ENCODE results near the gene RGL4.
A peak's percentile ranks its signal among the peaks of the same experiment; 100 is the strongest.
"Not testable (repeated sequence)": the region's sequence is repeated elsewhere in the genome, so short reads cannot be mapped to it uniquely, and the experiment has no call there.

Gene RGL4

GRCh38 chr22:23676841-23677700 is 13.7 kb upstream of the RGL4 start:
- H3K4me3 ChIP-seq, H3K27ac ChIP-seq: not testable (repeated sequence)

GRCh38 chr22:23677701-23677995 is 13.2 kb upstream of the RGL4 start:
- Histone ChIP-seq H3K27ac (no peak overlapping the region), H3K4me3 (no peak overlapping the region)

GRCh38 chr22:23678133-23678532 is 12.7 kb upstream of the RGL4 start:
- Histone ChIP-seq H3K4me3 (no peak overlapping the region), H3K27ac (no peak overlapping the region)

- no peak overlapping the region for H3K4me3 ChIP-seq
- no peak overlapping the region for H3K27ac ChIP-seq
Measured at GRCh38 chr22:23681026-23681809, 9.6 kb upstream of the RGL4 start.

GRCh38 chr22:23682077-23682476 is 8.7 kb upstream of the RGL4 start:
- Histone ChIP-seq H3K27ac (no peak overlapping the region), H3K4me3 (no peak overlapping the region)

GRCh38 chr22:23682827-23683355 is 7.9 kb upstream of the RGL4 start:
- H3K27ac ChIP-seq, result no peak overlapping the region
- no peak overlapping the region for H3K4me3 ChIP-seq

- H3K4me3 ChIP-seq, result no peak overlapping the region
Measured at GRCh38 chr22:23683545-23683944, 7.3 kb upstream of the RGL4 start.

GRCh38 chr22:23684026-23684425 is 6.8 kb upstream of the RGL4 start:
- Histone ChIP-seq H3K27ac (no peak overlapping the region), H3K4me3 (no peak overlapping the region)

More at GRCh38 chr22:23683545-23683944, 7.3 kb upstream of the RGL4 start:
- H3K27ac ChIP-seq, result no peak overlapping the region

- Histone ChIP-seq H3K4me3 (no peak overlapping the region), H3K27ac (no peak overlapping the region)
Measured at GRCh38 chr22:23684561-23685031, 6.2 kb upstream of the RGL4 start.

GRCh38 chr22:23685205-23685784 is 5.5 kb upstream of the RGL4 start:
- Histone ChIP-seq H3K27ac (no peak overlapping the region), H3K4me3 (no peak overlapping the region)

- Histone ChIP-seq H3K4me3 (no peak overlapping the region), H3K27ac (no peak overlapping the region)
Measured at GRCh38 chr22:23686416-23687024, 4.3 kb upstream of the RGL4 start.

GRCh38 chr22:23688121-23688520 is 2.7 kb upstream of the RGL4 start:
- no peak overlapping the region for H3K27ac ChIP-seq

GRCh38 chr22:23688571-23688970 is 2.2 kb upstream of the RGL4 start:
- Histone ChIP-seq H3K4me3 (no peak overlapping the region), H3K27ac (no peak overlapping the region)

More at GRCh38 chr22:23688121-23688520, 2.7 kb upstream of the RGL4 start:
- no peak overlapping the region for H3K4me3 ChIP-seq

GRCh38 chr22:23689414-23689813 is 1.4 kb upstream of the RGL4 start:
- H3K4me3 ChIP-seq, result no peak overlapping the region
- no peak overlapping the region for H3K27ac ChIP-seq

GRCh38 chr22:23691748-23692423 is 1.1 kb downstream of the RGL4 start:
- no peak overlapping the region for H3K4me3 ChIP-seq
- H3K27ac ChIP-seq, result no peak overlapping the region

GRCh38 chr22:23692598-23693291 is 1.9 kb downstream of the RGL4 start:
- no peak overlapping the region for H3K27ac ChIP-seq
- no peak overlapping the region for H3K4me3 ChIP-seq

- H3K27ac ChIP-seq, result peak overlapping the region in 4 of 21 experiments; percentile 76 to 93 (median 89)
Measured at GRCh38 chr22:23693979-23694680, 3.3 kb downstream of the RGL4 start.

GRCh38 chr22:23695141-23695540 is 4.3 kb downstream of the RGL4 start:
- H3K27ac ChIP-seq, result peak overlapping the region in 13 of 21 experiments; percentile 23 to 93 (median 76)
- no peak overlapping the region for H3K4me3 ChIP-seq

More at GRCh38 chr22:23693979-23694680, 3.3 kb downstream of the RGL4 start:
- H3K4me3 ChIP-seq, result no peak overlapping the region
